GM18507 (cell line): ENCODE data around the gene UBE2S.

Source experiments
- DNase-seq: peaks from one replicate; pipeline ENCODE4 v3.0.0; 2011; ENCODE audit warnings: low read depth; ENCODE audit not compliant: insufficient read length; ENCODE audit errors: extremely low spot score
- FAIRE-seq: peaks from 2 replicates; lab custom pipeline; 2011; peaks lifted over from hg19 to GRCh38; lab: Jason Lieb, UNC

Gene UBE2S

GRCh38 chr19:55385724-55386492 lies 21.7 kb downstream of the UBE2S start, which contains the start of gene RPL28:
Gene RPL28 (plus strand): TSS chr19:55385932. CDS start chr19:55386358, 426 bp downstream.
- FAIRE-seq = peak; percentile 97

GRCh38 chr19:55384920-55385723 lies 22.5 kb downstream of the UBE2S start:
- FAIRE-seq (no peak), DNase-seq (peak; percentile 72)

More at GRCh38 chr19:55385724-55386492, 21.7 kb downstream of the UBE2S start, which contains the start of gene RPL28:
- peak; percentile 88 for DNase-seq

GRCh38 chr19:55384131-55384919 lies 23.3 kb downstream of the UBE2S start, which contains the start of gene TMEM238:
Gene TMEM238 (minus strand): TSS chr19:55384292. CDS start chr19:55384259, 33 bp downstream.
- FAIRE-seq (no peak), DNase-seq (no peak)

- peak; percentile 60 for DNase-seq
- FAIRE-seq = no peak
Measured at GRCh38 chr19:55383279-55384130, 24.1 kb downstream of the UBE2S start.

GRCh38 chr19:55382522-55383054 lies 25.0 kb downstream of the UBE2S start:
- no peak for DNase-seq
- no peak for FAIRE-seq

GRCh38 chr19:55382013-55382412 lies 25.6 kb downstream of the UBE2S start:
- no peak for FAIRE-seq
- no peak for DNase-seq

- DNase-seq (no peak), FAIRE-seq (no peak)
Measured at GRCh38 chr19:55379174-55379573, 28.4 kb downstream of the UBE2S start.

- DNase-seq (no peak), FAIRE-seq (no peak)
Measured at GRCh38 chr19:55377356-55378131, 30.0 kb downstream of the UBE2S start.

- no peak for FAIRE-seq
- no peak for DNase-seq
Measured at GRCh38 chr19:55376241-55376933, 31.2 kb downstream of the UBE2S start, which contains the start of gene TMEM190. Gene TMEM190 (plus strand): TSS chr19:55376826. CDS start chr19:55376854, 28 bp downstream.

- FAIRE-seq (no peak), DNase-seq (no peak)
Measured at GRCh38 chr19:55373993-55374757, 33.4 kb downstream of the UBE2S start.

GRCh38 chr19:55373306-55373992 lies 34.1 kb downstream of the UBE2S start:
- no peak for FAIRE-seq

GRCh38 chr19:55372316-55373081 lies 35.1 kb downstream of the UBE2S start:
- FAIRE-seq = no peak
- DNase-seq = no peak

More at GRCh38 chr19:55373306-55373992, 34.1 kb downstream of the UBE2S start:
- DNase-seq = no peak

- FAIRE-seq (no peak), DNase-seq (no peak)
Measured at GRCh38 chr19:55370305-55370988, 37.1 kb downstream of the UBE2S start, which contains the start of gene IL11. Gene IL11 (minus strand): TSS chr19:55370463. CDS start chr19:55370310, 153 bp downstream.

- FAIRE-seq (no peak), DNase-seq (no peak)
Measured at GRCh38 chr19:55369653-55370304, 37.8 kb downstream of the UBE2S start.
